Thymus (tissue), 11 donors: Measurements from ENCODE around the gene PLEKHG3. TPM values are rescaled to one million over a fixed set of nuclear protein-coding genes. Genes with fewer than 3 reads are reported as not detected.

Experiments used
- DNase-seq, 9 donors: peaks; one replicate each; pipeline ENCODE4 v3.0.0-alpha.2; 2013; ENCODE audit warnings: low spot score in 9 of 9, low read depth in 6 of 9, missing footprints in 1 of 9
- H3K27ac ChIP-seq, 2 donors: one replicate each; pipeline ENCODE4 v1.5.1; 2013; ENCODE audit warnings: control low read depth in 1 of 2, low read depth in 1 of 2, low read length in 1 of 2, mild to moderate bottlenecking in 1 of 2, moderate library complexity in 1 of 2
- H3K27me3 ChIP-seq, 2 donors: one replicate each; pipeline ENCODE4 v1.5.1; 2013; ENCODE audit warnings: low read length in 1 of 2; ENCODE audit not compliant: control insufficient read depth in 2 of 2, insufficient read depth in 1 of 2
- H3K36me3 ChIP-seq, 2 donors: one replicate each; pipeline ENCODE4 v1.5.1; 2013; ENCODE audit warnings: low read length in 1 of 2, mild to moderate bottlenecking in 1 of 2, moderate library complexity in 1 of 2; ENCODE audit not compliant: control insufficient read depth in 2 of 2, insufficient read depth in 2 of 2
- H3K4me1 ChIP-seq, 2 donors: one replicate each; pipeline ENCODE4 v1.5.1; 2013; ENCODE audit warnings: low read length in 2 of 2; ENCODE audit not compliant: control insufficient read depth in 2 of 2, insufficient read depth in 2 of 2
- H3K4me3 ChIP-seq, 2 donors: one replicate each; pipeline ENCODE4 v1.5.1; 2013; ENCODE audit warnings: low read length in 2 of 2, control low read depth in 1 of 2, mild to moderate bottlenecking in 1 of 2
- H3K9me3 ChIP-seq, 2 donors: one replicate each; pipeline ENCODE4 v1.5.1; 2013; ENCODE audit warnings: low read length in 1 of 2, mild to moderate bottlenecking in 1 of 2; ENCODE audit not compliant: control insufficient read depth in 2 of 2, insufficient read depth in 1 of 2
- WGBS: extraction: QIAGEN DNeasy Blood & Tissue Kit; methylation state at CpG from one replicate; pipeline ENCODE4 v1.1.7; 2013; 5-methylcytosine and 5-hydroxymethylcytosine counted together
- polyA plus RNA-seq: library from polyadenylated mRNA; stranded (reverse); fragments of 200-250 nt; gene quantifications from one replicate; pipeline ENCODE4 v1.2.3, GENCODE V29; 2013
- total RNA-seq: library from RNA; stranded (reverse); fragments of 120-200 nt; gene quantifications from one replicate; pipeline ENCODE4 v1.2.4, GENCODE V29; 2013
- donor health status: healthy.

Gene PLEKHG3
- total and polyA plus RNA-seq, 2 donors: 7.7 to 8.5 TPM

DNA sequence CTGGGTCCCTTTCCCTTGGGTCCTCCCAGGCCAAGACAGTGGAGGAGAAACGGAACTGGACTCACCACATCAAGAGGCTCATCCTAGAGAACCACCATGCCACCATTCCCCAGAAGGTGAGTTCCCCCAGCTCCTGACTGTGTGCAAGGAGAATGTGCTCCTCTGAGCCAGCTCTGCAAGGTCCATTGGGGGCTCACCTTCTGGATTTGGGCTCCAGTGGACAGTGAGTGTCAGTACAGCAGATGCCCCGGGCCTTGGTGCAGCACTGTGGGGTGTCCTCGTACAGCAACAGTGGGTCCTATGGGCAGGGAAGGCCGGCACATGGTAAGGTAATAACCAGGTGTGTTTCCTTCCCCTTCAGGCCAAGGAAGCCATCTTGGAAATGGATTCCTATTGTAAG lies 27.8 kb downstream of the PLEKHG3 start:
- H3K27me3 ChIP-seq: no peaks in the 10 kb centered on the region
- 93% methylated on average over 4 of the region's 4 CpGs for WGBS
- H3K4me1 ChIP-seq: peaks cover 0 to 7% of the 10 kb centered on the region in 2 donors
- no peak for DNase-seq
- no peak overlapping the region for H3K4me3 ChIP-seq
- H3K9me3 ChIP-seq: no peaks in the 10 kb centered on the region
- H3K27ac ChIP-seq: no peak overlapping the region
- no peaks in the 10 kb centered on the region for H3K36me3 ChIP-seq

DNA sequence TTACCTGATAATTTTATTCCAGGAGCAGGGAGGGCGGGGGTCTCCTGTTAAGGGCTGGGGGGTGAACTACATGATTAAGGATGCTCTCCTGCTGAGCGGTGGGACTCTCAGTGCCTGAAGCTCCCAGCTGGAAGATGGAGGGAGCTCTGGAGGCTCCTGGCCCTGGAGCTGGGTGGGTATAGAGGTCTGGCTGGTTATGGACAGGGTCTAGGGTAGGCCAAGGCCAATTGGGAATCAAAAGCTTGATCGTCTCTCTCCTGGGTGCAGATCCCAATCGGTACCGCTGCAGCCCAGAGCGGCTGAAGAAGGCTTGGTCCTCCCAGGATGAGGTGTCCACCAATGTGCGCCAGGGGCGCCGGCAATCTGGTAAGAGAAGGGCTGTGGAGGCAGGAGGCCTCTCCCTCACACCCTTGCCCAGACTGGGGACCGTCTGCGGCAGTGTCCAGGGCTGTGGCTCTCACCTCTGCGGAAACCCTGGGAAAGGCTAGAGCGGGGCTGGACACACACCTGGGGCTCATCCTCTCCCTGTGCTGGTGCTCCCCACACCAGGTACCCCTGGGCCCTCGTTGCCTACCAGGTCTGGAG lies 28.4 kb downstream of the PLEKHG3 start:
- 95% methylated on average over 14 of the region's 14 CpGs for WGBS
- H3K9me3 ChIP-seq: no peaks in the 10 kb centered on the region
- DNase-seq: no peak
- H3K27ac ChIP-seq: no peak overlapping the region
- no peaks in the 10 kb centered on the region for H3K27me3 ChIP-seq
- H3K36me3 ChIP-seq: no peaks in the 10 kb centered on the region
- no peak overlapping the region for H3K4me3 ChIP-seq
- H3K4me1 ChIP-seq: peaks cover 0 to 7% of the 10 kb centered on the region in 2 donors

DNA sequence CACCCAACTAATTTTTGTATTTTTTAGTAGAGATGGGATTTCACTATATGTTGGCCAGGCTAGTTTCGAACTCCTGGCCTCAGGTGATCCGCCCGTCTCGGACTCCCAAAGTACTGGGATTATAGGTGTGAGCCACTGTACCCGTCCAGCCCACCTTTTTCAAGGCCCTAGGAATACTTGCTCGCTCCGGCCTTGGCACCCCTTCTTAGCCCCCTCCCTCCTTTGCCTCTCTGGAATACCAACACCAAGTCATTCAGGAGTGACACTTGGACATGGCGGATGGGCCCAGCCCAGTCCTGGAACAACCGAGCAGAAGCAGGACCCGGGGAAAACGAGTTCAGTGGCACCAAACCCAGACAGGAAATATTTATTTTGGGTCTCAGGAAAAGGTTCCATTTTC lies 29.1 kb downstream of the PLEKHG3 start:
- H3K4me3 ChIP-seq: no peak overlapping the region
- no peak for DNase-seq
- H3K27ac ChIP-seq: no peak overlapping the region
- no peaks in the 10 kb centered on the region for H3K27me3 ChIP-seq
- H3K4me1 ChIP-seq: peaks cover 0 to 7% of the 10 kb centered on the region in 2 donors
- no peaks in the 10 kb centered on the region for H3K9me3 ChIP-seq
- WGBS: 91% methylated on average over 11 of the region's 11 CpGs
- H3K36me3 ChIP-seq: no peaks in the 10 kb centered on the region

DNA sequence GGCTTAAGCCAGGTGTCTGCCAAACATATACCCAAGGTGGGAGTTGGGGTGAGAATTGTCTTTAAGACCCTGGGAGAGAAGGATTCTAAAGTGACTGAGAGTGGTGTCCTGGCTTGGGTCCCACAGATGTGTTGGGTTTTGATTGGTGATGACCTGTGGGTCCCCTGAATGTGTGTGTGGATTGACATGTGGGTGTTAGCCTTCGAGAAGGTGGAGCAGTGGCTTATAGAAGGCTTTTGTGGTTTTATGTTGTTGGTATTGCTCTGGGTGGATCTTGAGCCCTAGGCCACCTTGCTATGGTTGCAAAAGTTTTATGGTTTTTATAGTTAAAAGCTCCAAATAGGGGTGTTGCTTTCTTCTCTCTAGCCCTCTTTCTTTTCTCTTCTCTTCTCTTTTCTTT lies 29.7 kb downstream of the PLEKHG3 start:
- Histone ChIP-seq H3K4me3 (no peak overlapping the region), H3K9me3 (no peaks in the 10 kb centered on the region), H3K36me3 (no peaks in the 10 kb centered on the region), H3K27ac (no peak overlapping the region), H3K27me3 (no peaks in the 10 kb centered on the region), H3K4me1 (peaks cover 0 to 7% of the 10 kb centered on the region in 2 donors)
- DNase-seq: no peak
- 27% methylated on average over 1 of the region's 1 CpG for WGBS

DNA sequence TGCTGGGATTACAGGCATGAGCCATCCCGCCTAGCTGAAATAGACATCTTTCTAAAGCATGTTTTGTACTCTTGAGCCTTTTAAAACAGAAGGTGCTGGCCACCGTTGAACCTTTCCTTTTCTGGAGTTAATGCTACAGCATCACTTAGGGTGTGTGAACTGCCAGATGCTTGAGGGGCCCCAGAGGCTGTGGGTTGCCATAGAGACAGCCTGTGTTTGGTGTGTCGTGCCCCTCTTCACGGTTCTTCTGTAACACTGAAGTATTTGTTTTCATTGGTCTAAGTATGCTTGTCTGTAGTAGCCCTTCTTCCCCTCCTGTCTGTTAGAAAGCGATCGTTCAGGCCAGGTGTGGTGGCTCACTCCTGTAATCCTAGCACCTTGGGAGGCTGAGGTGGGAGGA lies 30.8 kb downstream of the PLEKHG3 start:
- WGBS: 90% methylated on average over 6 of the region's 6 CpGs
- H3K4me3 ChIP-seq: no peak overlapping the region
- H3K4me1 ChIP-seq: peaks cover 0 to 6% of the 10 kb centered on the region in 2 donors
- no peaks in the 10 kb centered on the region for H3K27me3 ChIP-seq
- no peaks in the 10 kb centered on the region for H3K9me3 ChIP-seq
- no peaks in the 10 kb centered on the region for H3K36me3 ChIP-seq
- DNase-seq: peak in 1 of 9 donors; percentile 23
- H3K27ac ChIP-seq: no peak overlapping the region

DNA sequence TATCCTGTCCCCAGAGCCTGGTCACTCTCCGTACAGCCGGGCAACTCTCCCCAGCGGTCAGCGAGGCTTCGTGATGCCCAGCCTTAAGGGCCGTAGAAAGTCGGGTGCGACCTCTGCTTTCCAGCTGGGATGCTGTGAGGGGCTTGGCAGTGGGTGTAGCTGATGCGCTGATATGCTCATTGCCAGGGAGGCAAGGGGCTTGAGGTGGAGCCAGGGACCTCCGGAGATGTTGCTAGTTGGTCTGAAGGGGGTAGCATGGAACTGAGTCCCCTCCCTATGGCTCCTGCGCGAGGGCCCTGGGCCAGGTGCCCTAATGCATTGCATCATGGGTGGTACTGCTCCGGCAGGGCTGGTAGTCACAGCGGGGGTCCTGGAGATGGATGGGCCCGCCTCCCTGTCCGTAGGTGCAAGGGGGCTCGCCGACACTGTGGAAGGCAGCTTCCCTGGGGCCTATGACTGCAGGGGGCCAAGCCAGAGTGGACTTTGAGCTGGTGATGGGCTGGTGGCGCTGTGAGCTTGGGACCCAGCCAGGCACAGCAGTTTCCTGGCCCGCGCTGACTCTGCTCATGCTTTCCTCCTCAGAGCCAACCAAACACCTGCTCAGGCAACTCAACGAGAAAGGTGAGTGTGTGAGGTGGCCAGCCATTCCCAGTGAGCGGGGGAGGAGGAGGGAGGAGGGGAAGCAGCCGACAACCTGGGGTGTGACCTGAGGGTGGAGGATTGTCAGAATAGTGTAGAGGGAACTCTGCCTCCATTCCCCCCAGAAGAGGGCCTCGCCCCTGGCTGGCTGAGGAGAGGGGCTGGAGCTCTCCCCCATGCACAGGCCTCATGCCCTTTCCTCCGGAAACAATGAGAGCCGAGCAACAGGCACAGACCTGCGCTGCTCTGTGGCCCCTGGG lies 32.3 kb downstream of the PLEKHG3 start:
- 94% methylated on average over 28 of the region's 28 CpGs for whole genome bisulfite sequencing
- H3K36me3 ChIP-seq: no peaks in the 10 kb centered on the region
- peaks cover 0 to 2% of the 10 kb centered on the region in 2 donors for H3K4me1 ChIP-seq
- no peaks in the 10 kb centered on the region for H3K27me3 ChIP-seq
- H3K27ac ChIP-seq: no peak overlapping the region
- no peaks in the 10 kb centered on the region for H3K9me3 ChIP-seq
- DNase-seq: no peak
- no peak overlapping the region for H3K4me3 ChIP-seq

DNA sequence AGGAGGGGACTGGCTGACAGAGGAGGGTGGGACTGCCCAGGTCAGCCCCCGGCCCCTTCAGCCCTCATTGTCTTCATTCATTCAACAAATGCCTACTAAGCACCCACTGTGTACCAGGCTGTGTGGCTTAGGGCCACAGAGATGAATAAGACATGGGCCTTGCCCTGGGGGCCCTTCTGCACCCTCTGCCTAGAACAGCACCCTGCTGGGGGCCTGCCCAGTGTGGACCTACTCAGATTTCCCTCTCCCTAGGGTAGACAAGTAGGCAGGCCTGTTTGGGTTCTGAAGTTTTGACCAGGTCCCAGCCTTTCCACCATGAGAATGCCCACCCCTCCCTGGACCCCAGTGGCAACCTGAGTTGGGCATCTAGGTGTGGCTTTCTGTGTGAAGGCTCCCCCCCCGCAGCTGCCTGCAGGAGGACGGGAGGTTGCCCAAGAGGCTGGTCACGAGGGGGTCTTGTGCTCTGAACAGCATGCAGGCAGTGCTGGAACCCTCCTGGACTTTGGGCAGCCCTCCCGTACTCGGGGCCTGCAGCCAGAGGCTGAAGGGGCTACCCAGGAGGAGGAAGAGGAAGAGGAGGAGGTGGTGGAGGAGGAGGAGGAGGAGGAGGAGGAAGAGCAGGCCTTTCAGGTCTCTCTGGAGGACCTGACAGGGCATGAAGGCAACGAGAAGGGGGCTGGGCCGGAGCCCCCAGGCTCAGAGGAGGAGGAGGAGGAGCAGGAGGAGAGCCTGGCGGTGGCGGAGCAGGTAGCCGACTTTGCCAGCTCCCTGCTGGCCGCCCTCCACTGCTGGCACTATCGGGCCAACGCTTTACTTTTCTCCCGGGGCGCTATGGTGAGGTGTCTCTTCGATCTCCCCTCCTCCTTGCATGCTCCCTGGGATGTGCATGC lies 33.4 kb downstream of the PLEKHG3 start:
- H3K36me3 ChIP-seq: no peaks in the 10 kb centered on the region
- no peak overlapping the region for H3K27ac ChIP-seq

DNA sequence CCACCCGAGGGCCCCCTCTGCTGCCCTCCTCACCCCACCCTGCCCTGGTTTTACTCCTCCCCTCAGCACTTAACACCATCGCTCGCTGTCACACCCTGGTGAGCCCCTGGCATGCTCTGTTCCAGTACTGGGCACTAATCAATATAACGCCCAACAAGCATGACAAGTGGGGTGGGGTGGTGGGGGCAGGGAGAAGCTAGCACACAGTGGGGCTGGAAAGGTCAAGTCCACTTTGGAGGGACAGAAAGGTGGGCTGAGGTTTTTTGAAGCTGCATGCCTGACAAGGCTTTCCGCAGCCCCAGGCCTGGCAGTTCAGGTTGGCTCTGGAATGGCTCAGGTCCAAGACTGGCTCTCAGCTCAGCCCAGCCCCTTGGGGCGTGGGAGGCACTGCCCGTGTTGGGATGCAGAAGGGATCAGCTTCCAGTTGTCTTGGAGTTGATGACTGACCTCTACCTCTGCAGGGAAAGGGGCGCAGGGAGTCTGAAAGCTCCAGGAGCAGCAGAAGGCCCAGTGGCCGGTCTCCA lies 34.1 kb downstream of the PLEKHG3 start:
- H3K27ac ChIP-seq: no peak overlapping the region
- no peaks in the 10 kb centered on the region for H3K9me3 ChIP-seq
- H3K4me1 ChIP-seq: peaks cover 0 to 2% of the 10 kb centered on the region in 2 donors
- H3K4me3 ChIP-seq: no peak overlapping the region
- 96% methylated on average over 9 of the region's 9 CpGs for WGBS
- no peaks in the 10 kb centered on the region for H3K27me3 ChIP-seq
- H3K36me3 ChIP-seq: no peaks in the 10 kb centered on the region
- DNase-seq: no peak

More for the DNA sequence above, 33.4 kb downstream of the PLEKHG3 start:
- no peak overlapping the region for H3K4me3 ChIP-seq
- peaks cover 0 to 2% of the 10 kb centered on the region in 2 donors for H3K4me1 ChIP-seq
- no peak for DNase-seq
- no peaks in the 10 kb centered on the region for H3K9me3 ChIP-seq
- 93% methylated on average over 17 of the region's 17 CpGs for WGBS
- H3K27me3 ChIP-seq: no peaks in the 10 kb centered on the region
